H9 (cell line): ENCODE results near the gene CCDC148. TPM values are rescaled to one million over a fixed set of nuclear protein-coding genes. Genes with fewer than 3 reads are reported as not detected.

Source experiments
- DNase-seq: peaks from one replicate; pipeline ENCODE4 v3.0.0-alpha.2; 2017
- H2AFZ ChIP-seq: one replicate; pipeline ENCODE4 v1.6.1; 2013; ENCODE audit warnings: mild to moderate bottlenecking, low read length, control low read depth, moderate library complexity
- H2AK5ac ChIP-seq: 2 replicates; pipeline ENCODE4 v1.6.1; 2013; ENCODE audit warnings: low read length, control low read depth, mixed read lengths; ENCODE audit not compliant: insufficient read length
- H2BK120ac ChIP-seq: one replicate; pipeline ENCODE4 v1.6.1; 2013; ENCODE audit warnings: low read depth, mild to moderate bottlenecking, low read length, control low read depth, inconsistent platforms; ENCODE audit not compliant: poor library complexity, severe bottlenecking
- H2BK12ac ChIP-seq: 2 replicates; pipeline ENCODE4 v1.6.1; 2013; ENCODE audit warnings: low read length, control low read depth, mixed read lengths, low read depth; ENCODE audit not compliant: insufficient read length
- H2BK15ac ChIP-seq: 2 replicates; pipeline ENCODE4 v1.6.1; 2013; ENCODE audit warnings: low read depth, low read length, control low read depth
- H2BK20ac ChIP-seq: one replicate; pipeline ENCODE4 v1.6.1; 2013; ENCODE audit warnings: low read depth, mild to moderate bottlenecking, low read length, control low read depth, inconsistent platforms; ENCODE audit not compliant: poor library complexity, severe bottlenecking
- H2BK5ac ChIP-seq: 2 replicates; pipeline ENCODE4 v1.6.1; 2013; ENCODE audit warnings: low read length, control low read depth, mixed read lengths; ENCODE audit not compliant: insufficient read length
- H3K14ac ChIP-seq: 2 replicates; pipeline ENCODE4 v1.6.1; 2013; ENCODE audit warnings: low read length, control low read depth; ENCODE audit not compliant: insufficient read depth
- H3K18ac ChIP-seq: 2 replicates; pipeline ENCODE4 v1.6.1; 2013; ENCODE audit warnings: low read depth, mild to moderate bottlenecking, mixed read lengths, low read length, control low read depth; ENCODE audit not compliant: insufficient read length
- H3K23ac ChIP-seq: 2 replicates; pipeline ENCODE4 v1.6.1; 2013; ENCODE audit warnings: low read length, control low read depth, mixed read lengths, low read depth; ENCODE audit not compliant: insufficient read length
- H3K23me2 ChIP-seq: 2 replicates; pipeline ENCODE4 v1.6.1; 2013; ENCODE audit warnings: low read depth, mild to moderate bottlenecking, mixed read lengths, low read length, control low read depth; ENCODE audit not compliant: insufficient read length, poor library complexity, severe bottlenecking
- H3K27ac ChIP-seq: 2 replicates; pipeline ENCODE4 v1.5.1; 2013; ENCODE audit warnings: low read length, control low read depth, mixed read lengths, low read depth; ENCODE audit not compliant: insufficient read length
- H3K27me3 ChIP-seq: 2 replicates; pipeline ENCODE4 v1.6.1; 2013; ENCODE audit warnings: low read length, control low read depth, inconsistent platforms; ENCODE audit not compliant: insufficient read depth
- H3K4ac ChIP-seq: 2 replicates; pipeline ENCODE4 v1.6.1; 2013; ENCODE audit warnings: low read depth, mild to moderate bottlenecking, control low read depth, inconsistent platforms, low read length, moderate library complexity
- H3K4me1 ChIP-seq: 2 replicates; pipeline ENCODE4 v1.6.1; 2013; ENCODE audit warnings: low read length, control low read depth, inconsistent platforms; ENCODE audit not compliant: insufficient read depth
- H3K4me2 ChIP-seq: 2 replicates; pipeline ENCODE4 v1.6.1; 2013; ENCODE audit warnings: low read length, control low read depth, mixed read lengths; ENCODE audit not compliant: insufficient read length, insufficient read depth
- H3K56ac ChIP-seq: 2 replicates; pipeline ENCODE4 v1.6.1; 2013; ENCODE audit warnings: low read depth, mild to moderate bottlenecking, mixed read lengths, low read length, control low read depth; ENCODE audit not compliant: insufficient read length
- H3K79me1 ChIP-seq: 2 replicates; pipeline ENCODE4 v1.6.1; 2013; ENCODE audit warnings: low read depth, mild to moderate bottlenecking, moderate library complexity, low read length, control low read depth, inconsistent platforms; ENCODE audit not compliant: insufficient read depth, poor library complexity, severe bottlenecking
- H3K79me2 ChIP-seq: 2 replicates; pipeline ENCODE4 v1.6.1; 2013; ENCODE audit warnings: low read length, control low read depth, inconsistent platforms; ENCODE audit not compliant: insufficient read depth
- H3K9ac ChIP-seq: 2 replicates; pipeline ENCODE4 v1.6.1; 2013; ENCODE audit warnings: low read length, control low read depth, mixed read lengths; ENCODE audit not compliant: insufficient read length; ENCODE audit errors: extremely low read depth
- H3K9me3 ChIP-seq: one replicate; pipeline ENCODE4 v1.6.1; 2013; ENCODE audit warnings: low read depth, low read length, inconsistent platforms; ENCODE audit not compliant: control insufficient read depth
- H3T11ph ChIP-seq: one replicate; pipeline ENCODE4 v1.6.1; 2013; ENCODE audit warnings: mild to moderate bottlenecking, low read length, control low read depth, inconsistent platforms
- H4K20me1 ChIP-seq: one replicate; pipeline ENCODE4 v1.6.1; 2013; ENCODE audit not compliant: control insufficient read depth, insufficient read length, insufficient read depth
- H4K5ac ChIP-seq: 2 replicates; pipeline ENCODE4 v1.6.1; 2013; ENCODE audit warnings: low read depth, mild to moderate bottlenecking, mixed read lengths, low read length, control low read depth; ENCODE audit not compliant: insufficient read length
- H4K8ac ChIP-seq: replicated peaks from 2 replicates; pipeline ENCODE4 v1.6.1; 2013; ENCODE audit warnings: low read length, control low read depth, mixed read lengths, low read depth; ENCODE audit not compliant: insufficient read length
- H4K91ac ChIP-seq: 2 replicates; pipeline ENCODE4 v1.6.1; 2013; ENCODE audit warnings: low read depth, mild to moderate bottlenecking, moderate library complexity, mixed read lengths, low read length, control low read depth; ENCODE audit not compliant: insufficient read length
- H3K27ac Mint-ChIP-seq, 3 experiments: 2 replicates in 2 of 3; 3 replicates in 1 of 3; pipeline ENCODE4 v1.8.0; 2020 to 2021; ENCODE audit warnings: mixed read lengths in 3 of 3, mild to moderate bottlenecking in 1 of 3, moderate library complexity in 1 of 3
- H3K27me3 Mint-ChIP-seq: 2 replicates; pipeline ENCODE4 v1.8.0; 2021; ENCODE audit warnings: low read depth, mild to moderate bottlenecking, moderate library complexity, mixed read lengths
- H3K36me3 Mint-ChIP-seq, 3 experiments: 2 replicates in 2 of 3; 3 replicates in 1 of 3; pipeline ENCODE4 v1.8.0; 2020 to 2021; ENCODE audit warnings: low read depth in 3 of 3, mixed read lengths in 3 of 3; ENCODE audit not compliant: insufficient read depth in 1 of 3
- H3K4me1 Mint-ChIP-seq, 2 experiments: 2 replicates each; pipeline ENCODE4 v1.8.0; 2020; ENCODE audit warnings: mixed read lengths in 2 of 2
- H3K4me3 Mint-ChIP-seq, 2 experiments: 2 replicates in 1 of 2; 3 replicates in 1 of 2; pipeline ENCODE4 v1.8.0; 2020 to 2021; ENCODE audit warnings: mild to moderate bottlenecking in 2 of 2, mixed read lengths in 2 of 2, moderate library complexity in 1 of 2
- H3K9me3 Mint-ChIP-seq, 2 experiments: 2 replicates in 1 of 2; 3 replicates in 1 of 2; pipeline ENCODE4 v1.8.0; 2020; ENCODE audit warnings: mild to moderate bottlenecking in 2 of 2, mixed read lengths in 2 of 2, moderate library complexity in 1 of 2
- CTCF ChIP-seq: fragments of 200-600 bp; sonication (generic); conservative IDR thresholded peaks from 3 replicates; pipeline ENCODE4 v1.8.0; 2021; ENCODE audit warnings: antibody characterized with exemption, mild to moderate bottlenecking
- WGBS: extraction: QIAGEN DNeasy Blood & Tissue Kit; methylation state at CpG from one replicate; pipeline ENCODE4 v1.1.7; 2013; ENCODE audit warnings: missing lambda C conversion rate, low lambda C conversion rate, mixed read lengths; ENCODE audit not compliant: insufficient read length; ENCODE audit errors: extremely low coverage; 5-methylcytosine and 5-hydroxymethylcytosine counted together
- total RNA-seq: library from RNA; stranded (reverse); gene quantifications from 2 replicates; pipeline ENCODE4 v1.2.1, GENCODE V29; 2021

Gene CCDC148
- total RNA-seq, 1 experiment from 2014 or later: 1.5 TPM

- Histone ChIP-seq H4K8ac (no peak overlapping the region), H2BK20ac (no peak overlapping the region), H3K4me2 (no peak overlapping the region), H3K79me1 (no peaks in the 10 kb centered on the region), H3K4me1 (no peaks in the 10 kb centered on the region), H2BK5ac (no peak overlapping the region), H3K14ac (no peak overlapping the region), H3K9me3 (no peaks in the 10 kb centered on the region), H3K23me2 (no peaks in the 10 kb centered on the region), H3K56ac (no peak overlapping the region), H3K79me2 (0 out of 2 replicates have a peak, but pooled peaks cover 1% of the 10 kb centered on the region), H4K5ac (no peak overlapping the region), H3K9ac (no peak overlapping the region), H3K27me3 (no peaks in the 10 kb centered on the region), H3K18ac (no peak overlapping the region), H3K4ac (no peak overlapping the region), H2AK5ac (no peak overlapping the region), H2BK15ac (no peak overlapping the region), H2BK12ac (no peak overlapping the region), H2AFZ (no peak overlapping the region), H4K20me1 (no peaks in the 10 kb centered on the region), H3T11ph (no peak overlapping the region), H2BK120ac (no peak overlapping the region), H4K91ac (no peak overlapping the region), H3K23ac (no peak overlapping the region), H3K27ac (no peak overlapping the region)
- H3K9me3 Mint-ChIP-seq: no peaks in the 10 kb centered on the region
- H3K4me3 Mint-ChIP-seq: no peak overlapping the region
- peaks cover 13 to 15% of the 10 kb centered on the region in 2 experiments for H3K4me1 Mint-ChIP-seq
- no peaks in the 10 kb centered on the region for H3K27me3 Mint-ChIP-seq
- TF ChIP-seq CTCF: no peak
- no CpG with 5 or more reads among the region's 2 CpGs for WGBS
- H3K27ac Mint-ChIP-seq: 0 out of 7 replicates have a peak overlapping the region, but pooled peaks of 1 of the 3 experiments have one; percentile 19
- no peaks in the 10 kb centered on the region for H3K36me3 Mint-ChIP-seq
- no peak for DNase-seq
These were observed 64.7 kb downstream of the CCDC148 start for GRCh38 chr2:158391876-158392275.
